ENCODE measurements around the gene FNDC3A. TPM values are rescaled to one million over a fixed set of nuclear protein-coding genes. Genes with fewer than 3 reads are reported as not detected.
A peak's percentile ranks its signal among the peaks of the same experiment; 100 is the strongest.

FNDC3A gene
- total and polyA plus RNA-seq, 2 experiments from 2014 or later = 19.5 to 50.4 TPM

- 0 out of 2 replicates have a peak, but pooled peaks cover 7% of the 10 kb centered on the region for H3K36me3 ChIP-seq (ENCODE audit: low read depth)
- no peaks in the 10 kb centered on the region for H3K9me2 ChIP-seq (ENCODE audit: insufficient read depth)
- H3K9ac ChIP-seq = no peak overlapping the region
- DNase-seq = peak; percentile 12
- H3K4me3 ChIP-seq = no peak overlapping the region
- TF ChIP-seq EZH2 (IDR thresholded peaks at IDR 0.05; ENCODE audit: insufficient read depth, poor library complexity, severe bottlenecking) (no peak), EZH2phosphoT487 (IDR thresholded peaks at IDR 0.05; ENCODE audit: insufficient read depth, low read depth) (no peak)
- H4K20me1 ChIP-seq (ENCODE audit: insufficient read depth) = no peaks in the 10 kb centered on the region
- peaks cover 52% of the 10 kb centered on the region for H3K4me1 ChIP-seq (ENCODE audit: insufficient read depth)
- peaks cover 44% of the 10 kb centered on the region for H3F3A ChIP-seq (ENCODE audit: insufficient read depth)
- in situ Hi-C loops (cut with MboI) = no loop called here
- no peaks in the 10 kb centered on the region for H3K27me3 ChIP-seq (replicated peaks; ENCODE audit: insufficient read depth)
- H3K9me3 ChIP-seq (ENCODE audit: low read depth) = no peaks in the 10 kb centered on the region
- H3K4me2 ChIP-seq (ENCODE audit: unreplicated experiment) = no peak overlapping the region
- WGBS, 2 experiments (ENCODE audit: low coverage in 1 of 2, low lambda C conversion rate in 2 of 2, missing lambda C conversion rate in 2 of 2) = 98 to 99% methylated on average over 2 of the region's 2 CpGs
- no peak overlapping the region; the same call in 1 of the 2 replicates for H3K27ac ChIP-seq
- H2AFZ ChIP-seq = no peak overlapping the region
- peaks cover 76% of the 10 kb centered on the region for H3K79me2 ChIP-seq (ENCODE audit: insufficient read depth)
These were observed 45.3 kb downstream of the FNDC3A start for GRCh38 chr13:49020940-49021553.

GRCh38 chr13:49021953-49022352 lies 46.2 kb downstream of the FNDC3A start:
- no peaks in the 10 kb centered on the region for H4K20me1 ChIP-seq (ENCODE audit: insufficient read depth)
- H3K36me3 ChIP-seq (ENCODE audit: low read depth) = 0 out of 2 replicates have a peak, but pooled peaks cover 7% of the 10 kb centered on the region
- no peaks in the 10 kb centered on the region for H3K9me3 ChIP-seq (ENCODE audit: low read depth)
- peak overlapping the region; percentile 58; the same call in 1 of the 2 replicates for H3K4me3 ChIP-seq
- no peak overlapping the region; the same call in 1 of the 2 replicates for H3K9ac ChIP-seq
- in situ Hi-C loops (cut with MboI) = no loop called here
- peaks cover 53% of the 10 kb centered on the region for H3K4me1 ChIP-seq (ENCODE audit: insufficient read depth)
- H3K4me2 ChIP-seq (ENCODE audit: unreplicated experiment) = peak overlapping the region; percentile 86
- peaks cover 80% of the 10 kb centered on the region for H3K79me2 ChIP-seq (ENCODE audit: insufficient read depth)
- no peak overlapping the region for H2AFZ ChIP-seq
- DNase-seq = no peak
- H3K9me2 ChIP-seq (ENCODE audit: insufficient read depth) = no peaks in the 10 kb centered on the region
- H3K27me3 ChIP-seq (replicated peaks; ENCODE audit: insufficient read depth) = no peaks in the 10 kb centered on the region
- TF ChIP-seq EZH2 (IDR thresholded peaks at IDR 0.05; ENCODE audit: insufficient read depth, poor library complexity, severe bottlenecking) (no peak), EZH2phosphoT487 (IDR thresholded peaks at IDR 0.05; ENCODE audit: insufficient read depth, low read depth) (no peak)
- WGBS, 2 experiments (ENCODE audit: low coverage in 1 of 2, low lambda C conversion rate in 2 of 2, missing lambda C conversion rate in 2 of 2) = 91 to 100% methylated on average over 1 of the region's 1 CpG
- peaks cover 44% of the 10 kb centered on the region for H3F3A ChIP-seq (ENCODE audit: insufficient read depth)
- H3K27ac ChIP-seq = peak overlapping the region; percentile 66

- Histone ChIP-seq H3K9me2 (ENCODE audit: insufficient read depth) (no peaks in the 10 kb centered on the region), H3K36me3 (ENCODE audit: low read depth) (0 out of 2 replicates have a peak, but pooled peaks cover 7% of the 10 kb centered on the region), H3K4me2 (ENCODE audit: unreplicated experiment) (peak overlapping the region; percentile 86), H4K20me1 (ENCODE audit: insufficient read depth) (no peaks in the 10 kb centered on the region), H3K4me3 (peak overlapping the region; percentile 58), H3K4me1 (ENCODE audit: insufficient read depth) (peaks cover 53% of the 10 kb centered on the region), H3K27me3 (replicated peaks; ENCODE audit: insufficient read depth) (no peaks in the 10 kb centered on the region), H2AFZ (no peak overlapping the region), H3F3A (ENCODE audit: insufficient read depth) (peaks cover 44% of the 10 kb centered on the region), H3K9ac (peak overlapping the region; percentile 43), H3K9me3 (ENCODE audit: low read depth) (no peaks in the 10 kb centered on the region), H3K79me2 (ENCODE audit: insufficient read depth) (peaks cover 81% of the 10 kb centered on the region), H3K27ac (peak overlapping the region; percentile 66)
- in situ Hi-C loops (cut with MboI) = no loop called here
- peak; percentile 79 for DNase-seq
- no peak for TF ChIP-seq EZH2phosphoT487 (IDR thresholded peaks at IDR 0.05; ENCODE audit: insufficient read depth, low read depth)
- no peak for TF ChIP-seq EZH2 (IDR thresholded peaks at IDR 0.05; ENCODE audit: insufficient read depth, poor library complexity, severe bottlenecking)
- 18 to 26% methylated on average over 2 of the region's 2 CpGs for WGBS, 2 experiments (ENCODE audit: low coverage in 1 of 2, low lambda C conversion rate in 2 of 2, missing lambda C conversion rate in 2 of 2)
These were observed 46.9 kb downstream of the FNDC3A start for GRCh38 chr13:49022472-49023144.

GRCh38 chr13:49023431-49023830 lies 47.7 kb downstream of the FNDC3A start:
- Histone ChIP-seq H3K4me2 (ENCODE audit: unreplicated experiment) (peak overlapping the region; percentile 86), H3K27ac (peak overlapping the region; percentile 66), H3K36me3 (ENCODE audit: low read depth) (0 out of 2 replicates have a peak, but pooled peaks cover 7% of the 10 kb centered on the region), H3K27me3 (replicated peaks; ENCODE audit: insufficient read depth) (no peaks in the 10 kb centered on the region), H3F3A (ENCODE audit: insufficient read depth) (peaks cover 44% of the 10 kb centered on the region), H3K4me1 (ENCODE audit: insufficient read depth) (peaks cover 53% of the 10 kb centered on the region), H3K4me3 (peak overlapping the region; percentile 10), H3K79me2 (ENCODE audit: insufficient read depth) (peaks cover 81% of the 10 kb centered on the region), H3K9ac (no peak overlapping the region), H3K9me2 (ENCODE audit: insufficient read depth) (no peaks in the 10 kb centered on the region), H3K9me3 (ENCODE audit: low read depth) (no peaks in the 10 kb centered on the region), H4K20me1 (ENCODE audit: insufficient read depth) (no peaks in the 10 kb centered on the region), H2AFZ (no peak overlapping the region)
- peak; percentile 87 for DNase-seq
- in situ Hi-C loops (cut with MboI) = no loop called here
- TF ChIP-seq EZH2phosphoT487 (IDR thresholded peaks at IDR 0.05; ENCODE audit: insufficient read depth, low read depth) (no peak), EZH2 (IDR thresholded peaks at IDR 0.05; ENCODE audit: insufficient read depth, poor library complexity, severe bottlenecking) (no peak)
